ENCODE data around the gene DNM1.

DNA sequence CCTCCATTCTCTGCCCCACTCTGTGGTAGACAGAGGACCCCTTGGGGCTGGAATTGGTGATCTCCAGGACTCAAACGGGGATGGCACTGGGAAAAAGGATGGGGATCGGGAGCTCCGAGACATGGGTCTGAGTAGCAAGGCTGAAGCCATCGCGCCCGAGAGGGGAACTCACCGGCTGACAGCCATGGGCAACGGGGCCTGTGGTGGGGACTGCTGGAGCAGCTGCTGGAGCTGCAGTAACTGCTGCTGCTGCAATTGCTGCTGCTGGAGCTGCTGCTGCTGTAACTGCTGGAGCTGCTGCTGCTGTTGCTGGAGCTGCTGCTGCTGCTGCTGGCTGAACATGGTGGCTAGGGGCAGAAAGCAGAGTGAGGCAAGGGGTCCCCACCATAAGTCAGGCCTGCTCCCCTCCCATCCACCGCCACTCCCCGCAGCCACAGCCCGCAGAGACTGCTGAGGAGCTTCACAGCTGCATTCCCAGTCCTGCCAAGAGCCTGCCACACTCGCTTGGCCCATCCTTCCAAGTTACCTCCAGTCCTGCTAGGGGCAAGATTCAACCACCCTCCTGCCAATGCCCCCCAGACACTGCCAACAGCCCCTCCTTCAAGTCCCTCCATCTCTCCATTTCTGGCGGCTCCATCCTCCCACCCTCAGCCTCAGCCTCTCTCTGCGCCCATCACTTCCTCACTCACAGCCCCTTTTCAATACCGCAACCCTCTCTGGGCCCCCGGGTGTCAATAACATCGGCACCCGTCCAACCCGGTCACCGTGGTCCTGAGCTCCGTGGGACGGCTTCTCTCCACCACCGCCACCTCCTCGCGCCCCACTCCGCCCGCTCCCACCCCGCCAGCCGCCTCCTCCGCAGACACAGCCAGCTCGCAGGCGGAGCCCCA is 12.4 kb upstream of the DNM1 start:
- TF ChIP-seq POLR2A (IDR thresholded peaks at IDR 0.05), result no peak
- TF ChIP-seq, protein P1, sequence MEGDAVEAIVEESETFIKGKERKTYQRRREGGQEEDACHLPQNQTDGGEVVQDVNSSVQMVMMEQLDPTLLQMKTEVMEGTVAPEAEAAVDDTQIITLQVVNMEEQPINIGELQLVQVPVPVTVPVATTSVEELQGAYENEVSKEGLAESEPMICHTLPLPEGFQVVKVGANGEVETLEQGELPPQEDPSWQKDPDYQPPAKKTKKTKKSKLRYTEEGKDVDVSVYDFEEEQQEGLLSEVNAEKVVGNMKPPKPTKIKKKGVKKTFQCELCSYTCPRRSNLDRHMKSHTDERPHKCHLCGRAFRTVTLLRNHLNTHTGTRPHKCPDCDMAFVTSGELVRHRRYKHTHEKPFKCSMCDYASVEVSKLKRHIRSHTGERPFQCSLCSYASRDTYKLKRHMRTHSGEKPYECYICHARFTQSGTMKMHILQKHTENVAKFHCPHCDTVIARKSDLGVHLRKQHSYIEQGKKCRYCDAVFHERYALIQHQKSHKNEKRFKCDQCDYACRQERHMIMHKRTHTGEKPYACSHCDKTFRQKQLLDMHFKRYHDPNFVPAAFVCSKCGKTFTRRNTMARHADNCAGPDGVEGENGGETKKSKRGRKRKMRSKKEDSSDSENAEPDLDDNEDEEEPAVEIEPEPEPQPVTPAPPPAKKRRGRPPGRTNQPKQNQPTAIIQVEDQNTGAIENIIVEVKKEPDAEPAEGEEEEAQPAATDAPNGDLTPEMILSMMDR (IDR thresholded peaks at IDR 0.05), result no peak
